HG03039 (cell line): ENCODE measurements around the gene C18orf32.
A peak's percentile ranks its signal among the peaks of the same experiment; 100 is the strongest.
"Not testable (repeated sequence)": the region's sequence is repeated elsewhere in the genome, so short reads cannot be mapped to it uniquely, and the experiment has no call there.

Experiments used
- ATAC-seq: cut with Tn5 transposase; IDR thresholded peaks from one replicate; pipeline ENCODE4 v1.9.1; 2021; ENCODE audit warnings: mild to moderate bottlenecking, moderate library complexity; ENCODE audit not compliant: unreplicated experiment

C18orf32 gene

DNA sequence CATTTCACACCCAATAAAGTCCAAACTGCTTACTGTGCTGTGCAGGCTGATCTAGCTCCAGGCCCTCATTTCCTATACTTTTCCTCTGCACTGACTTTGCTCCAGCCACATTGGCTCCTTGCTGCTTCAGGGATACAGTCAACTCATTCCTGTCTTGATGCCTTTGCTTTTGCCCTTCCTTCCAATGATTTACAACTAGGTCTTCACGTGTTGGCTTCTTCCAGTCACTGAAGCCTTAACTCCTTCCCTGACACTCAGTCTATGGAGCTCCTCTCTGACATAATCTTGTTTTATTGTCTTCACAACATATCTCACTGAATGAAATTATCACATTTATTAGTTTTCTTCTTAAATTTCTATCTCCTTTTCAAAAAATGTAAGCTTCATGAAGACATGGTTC, 16.9 kb upstream of the C18orf32 start:
- no peak for ATAC-seq

DNA sequence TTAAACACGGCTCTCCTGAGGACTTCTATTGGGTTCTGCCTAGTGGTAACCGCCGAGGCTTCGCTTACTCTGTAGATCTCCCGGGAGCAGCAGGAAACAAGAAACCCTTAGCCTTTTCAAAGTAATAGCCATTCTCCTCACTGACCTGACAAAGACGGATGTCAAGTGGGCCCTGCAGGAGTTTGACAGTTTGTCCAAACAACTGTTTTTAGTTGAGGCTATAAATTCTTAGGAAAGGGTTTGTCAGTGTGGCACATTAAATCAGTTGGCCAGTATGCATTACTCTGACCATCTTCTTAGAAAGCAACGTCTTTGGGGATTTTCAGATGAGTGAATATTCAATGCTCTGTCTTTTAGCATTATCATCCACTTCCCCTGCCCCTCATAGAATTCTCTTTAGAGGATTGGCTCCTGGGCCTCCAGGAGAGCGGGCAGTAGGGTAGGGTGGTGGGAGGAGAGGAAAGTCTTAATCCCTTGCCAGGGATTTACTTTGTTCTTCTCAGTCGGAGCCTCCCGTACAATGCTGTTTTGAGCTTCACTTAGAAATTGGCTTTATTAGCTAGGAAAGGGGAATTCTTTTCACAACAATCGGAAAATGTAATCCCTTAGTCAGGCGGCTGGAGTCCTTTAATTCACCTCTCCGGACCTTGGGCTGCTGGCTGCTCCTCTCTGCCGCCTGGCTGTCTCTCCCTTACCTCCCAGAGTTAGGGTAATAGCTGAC, 13.3 kb upstream of the C18orf32 start:
- ATAC-seq = no peak

DNA sequence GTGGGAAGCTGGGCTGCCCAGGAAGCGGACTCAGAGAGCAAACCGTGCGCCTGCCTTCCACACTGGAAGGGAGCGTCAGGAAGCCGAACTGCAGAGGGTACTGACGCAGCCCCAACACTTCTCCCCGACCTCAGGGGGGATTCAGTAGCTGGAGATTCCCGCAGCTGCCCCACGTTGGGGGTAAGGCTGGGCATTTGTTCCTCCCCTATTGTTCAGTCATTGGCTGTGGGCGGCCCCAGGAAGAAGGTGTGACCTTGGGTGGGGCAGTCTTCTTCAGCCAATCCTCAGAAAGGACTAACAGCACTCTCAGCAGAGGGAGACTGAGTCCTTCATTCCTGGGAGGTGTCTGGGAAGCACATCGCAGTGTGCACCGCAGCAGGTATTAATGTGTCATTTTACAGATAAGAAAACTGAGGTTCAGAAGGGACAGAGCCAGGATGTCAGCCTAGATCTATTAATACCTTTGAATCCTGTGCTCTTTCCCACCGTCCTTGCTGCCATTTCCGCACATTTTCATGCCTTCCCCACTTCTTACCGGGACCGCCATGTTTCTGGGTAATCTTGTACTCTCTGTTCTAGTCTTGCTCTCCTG, 12.1 kb upstream of the C18orf32 start:
- ATAC-seq = no peak

DNA sequence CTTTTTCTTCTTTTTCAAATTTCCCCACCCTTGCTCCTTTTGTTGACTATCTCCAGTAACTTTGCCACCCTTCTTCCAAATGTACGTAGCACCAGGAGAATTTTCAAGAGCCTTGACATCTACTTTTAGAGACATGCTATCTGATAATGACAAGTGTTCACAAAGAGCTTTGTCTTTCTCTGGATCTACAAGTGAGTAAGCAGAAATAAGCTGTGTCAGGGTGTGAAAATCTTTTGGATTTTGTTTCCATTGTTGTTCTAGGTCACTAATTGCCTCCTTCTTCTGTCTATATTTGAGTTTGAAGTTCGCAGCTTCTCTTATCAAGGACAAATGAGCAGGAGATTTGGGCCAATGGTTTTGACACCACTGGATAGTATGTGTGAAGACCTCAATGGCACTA, 8.4 kb upstream of the C18orf32 start:
- ATAC-seq = no peak

DNA sequence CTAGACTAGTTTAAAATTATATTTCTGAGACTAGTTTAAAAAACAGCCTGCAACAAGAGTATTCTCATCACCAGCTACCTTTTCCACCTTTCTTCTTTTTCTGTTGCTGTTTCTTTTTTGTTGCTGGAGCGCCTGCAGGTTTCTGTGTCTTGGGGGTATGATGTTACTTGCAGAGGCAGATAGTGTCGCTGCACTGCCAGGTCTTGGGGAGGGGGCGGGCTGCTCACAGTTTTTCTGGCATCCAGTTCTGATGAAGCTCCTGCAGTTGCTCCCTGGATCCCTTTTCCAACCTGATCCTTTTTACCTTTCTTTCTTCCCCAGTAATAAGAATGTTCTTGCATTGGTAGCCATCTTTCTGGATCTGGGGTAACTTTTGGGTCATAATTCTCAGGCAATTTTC, 8.0 kb upstream of the C18orf32 start:
- ATAC-seq = no peak

DNA sequence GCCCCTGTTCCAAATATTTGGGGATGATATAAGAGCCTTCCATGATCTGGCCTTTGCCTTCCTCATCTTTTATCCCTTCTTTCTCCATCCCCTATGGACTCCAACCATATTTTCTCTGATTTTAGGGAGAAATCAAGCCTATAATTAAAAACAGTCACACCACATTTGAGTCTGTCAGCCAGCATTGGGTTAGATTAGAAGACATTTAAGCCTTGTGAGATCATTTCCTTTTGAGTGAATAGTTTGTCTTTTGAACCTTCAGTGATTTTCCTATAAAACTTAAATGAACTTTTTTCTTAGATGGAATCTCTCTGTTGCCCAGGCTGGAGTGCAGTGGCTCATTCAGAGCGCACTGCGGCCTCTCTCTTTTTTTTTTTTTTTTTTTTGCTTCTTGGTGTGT, 7.6 kb upstream of the C18orf32 start:
- ATAC-seq = no peak

DNA sequence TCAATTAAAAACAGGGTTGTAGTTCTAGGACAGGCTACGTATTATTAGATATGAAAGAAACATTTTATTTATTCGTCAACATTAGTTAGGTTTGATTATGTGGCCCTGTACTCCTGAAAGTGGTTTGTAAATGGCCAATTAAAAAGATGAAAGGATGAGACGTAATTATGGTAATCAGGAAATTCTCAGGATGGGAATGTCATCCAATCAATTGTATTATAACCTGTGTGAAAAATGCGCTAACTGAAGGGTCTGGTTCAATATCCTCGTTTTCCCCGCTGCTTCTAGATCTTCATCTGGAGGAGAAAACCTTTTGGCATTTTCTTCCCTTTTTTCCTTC, 5.6 kb upstream of the C18orf32 start:
- no peak for ATAC-seq

DNA sequence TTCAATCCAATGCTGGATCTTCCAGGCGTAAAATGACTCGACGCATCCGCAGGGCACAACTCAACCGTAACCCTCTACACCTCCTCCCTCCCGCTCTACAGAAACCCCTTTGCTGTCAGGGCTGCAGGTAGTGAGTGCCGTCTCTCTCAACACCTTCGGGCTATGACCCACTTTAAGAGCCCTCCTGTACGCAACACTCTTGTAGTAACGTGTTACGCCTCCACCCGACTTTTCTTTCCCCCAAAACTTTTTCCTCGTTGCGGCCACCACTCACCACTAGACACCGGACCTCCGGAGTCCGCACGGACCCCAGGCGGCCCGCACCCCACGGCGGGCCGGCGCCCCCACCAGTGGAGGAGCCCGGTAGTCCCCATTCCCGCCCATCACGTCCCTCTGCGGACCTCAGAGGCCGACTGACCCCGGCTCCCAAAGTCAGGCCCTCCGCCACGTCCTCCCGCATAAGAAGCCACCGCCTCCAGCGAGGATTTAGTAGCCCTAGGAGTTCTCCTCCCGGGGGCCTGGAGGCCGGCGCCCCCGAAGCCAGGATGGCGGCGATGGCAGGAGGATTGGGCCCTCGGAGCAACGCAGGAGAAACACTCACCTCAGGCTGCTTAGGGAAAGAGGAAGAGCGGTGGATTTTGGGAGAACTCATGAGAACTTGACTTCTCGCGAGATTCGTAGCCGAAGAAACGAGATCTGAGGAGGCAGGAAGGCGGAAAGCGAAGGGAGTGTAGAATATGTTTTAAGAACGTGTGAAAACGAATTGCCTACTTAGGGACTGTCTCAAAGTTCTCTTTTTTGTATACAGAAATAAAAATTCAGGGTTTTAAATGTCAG, 5.0 kb upstream of the C18orf32 start, which contains the start of gene RPL17:
Gene RPL17, minus strand, starts transcription at position 609 of the 837 bp plus-strand sequence.
- ATAC-seq = peak; percentile 64

DNA sequence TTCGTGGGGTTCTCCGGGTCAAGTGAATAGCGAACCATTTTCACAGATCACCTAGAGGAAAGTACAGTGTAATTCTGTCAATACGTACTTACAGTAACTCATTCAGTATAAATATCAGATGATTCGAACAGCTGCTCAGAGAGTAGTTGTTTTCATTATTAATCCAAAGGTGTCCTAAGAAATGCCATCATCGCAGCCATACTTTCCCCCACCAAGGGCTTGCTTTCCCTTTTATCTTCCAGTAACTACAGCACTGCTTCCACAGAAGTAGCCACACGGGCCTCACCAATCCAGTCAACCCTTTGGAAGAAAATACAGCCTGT, 4.5 kb upstream of the C18orf32 start:
- no peak for ATAC-seq

DNA sequence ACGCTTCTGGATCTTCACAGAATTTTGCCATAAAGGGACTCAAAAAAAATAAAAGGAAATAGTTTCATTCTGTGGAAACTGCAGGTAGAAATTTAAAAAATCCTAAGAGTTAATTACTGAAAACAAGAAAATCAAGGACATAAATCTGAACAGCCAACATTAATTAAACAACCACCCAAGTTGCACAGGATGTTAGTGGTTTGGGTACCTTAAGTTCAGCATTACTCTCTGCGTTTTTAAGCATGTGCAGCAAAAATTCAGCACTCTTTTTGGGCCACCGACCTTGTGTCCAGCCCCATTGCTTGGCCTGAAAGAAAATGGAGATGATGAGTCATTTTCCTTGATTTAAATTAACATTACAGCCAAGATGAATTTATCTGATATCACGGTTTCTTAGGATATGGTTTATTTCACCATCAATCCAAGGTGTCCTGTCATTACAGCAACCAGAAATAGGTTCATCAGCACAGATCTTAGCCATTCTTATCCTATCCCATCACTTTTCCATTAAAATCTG, 3.3 kb upstream of the C18orf32 start:
- ATAC-seq = no peak

DNA sequence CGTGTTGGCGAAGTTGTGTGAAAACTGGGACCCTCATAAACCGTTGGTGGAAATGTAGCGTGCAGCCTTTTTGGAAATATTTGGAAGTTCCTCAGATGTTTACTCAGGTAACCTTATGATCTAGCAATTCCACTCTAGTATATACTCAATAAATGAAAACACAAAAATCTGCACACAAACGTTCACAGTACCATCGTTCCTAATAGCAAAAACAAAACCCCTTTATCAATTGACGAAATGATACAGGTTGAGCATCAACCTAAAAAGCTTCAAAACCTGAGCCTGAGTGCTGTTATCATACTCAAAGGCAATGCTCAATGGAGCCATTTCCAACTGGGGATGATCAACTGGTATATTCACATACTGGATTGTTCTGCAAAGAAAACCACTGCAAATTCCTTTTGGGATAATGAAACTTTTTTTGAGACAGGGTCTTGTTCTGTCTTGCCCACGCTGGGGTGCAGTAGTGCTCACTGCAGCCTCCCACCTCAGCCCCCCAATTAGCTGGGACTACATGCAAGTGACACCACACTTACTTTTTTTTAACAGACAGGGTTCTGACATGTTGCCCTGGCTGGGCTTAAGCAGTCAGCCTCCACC, 777 bp upstream of the C18orf32 start:
- ATAC-seq = no peak

DNA sequence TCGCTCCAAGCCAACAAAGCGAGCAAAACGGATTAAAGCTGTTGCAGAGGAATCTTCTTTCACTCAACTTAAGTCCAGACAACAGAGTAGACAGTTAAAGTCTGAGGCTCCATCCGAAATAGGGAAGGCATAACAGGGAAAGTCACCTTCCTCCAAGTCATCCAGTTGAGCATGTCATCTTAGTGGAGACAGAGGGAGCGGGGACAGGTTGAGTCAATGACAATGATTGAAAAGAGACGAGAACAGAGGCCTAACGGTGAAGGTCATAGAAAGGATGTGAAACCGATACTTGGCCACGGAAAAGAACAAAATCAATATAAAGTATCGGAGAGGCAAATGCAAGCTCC, 455 bp downstream of the C18orf32 start:
- ATAC-seq = no peak

DNA sequence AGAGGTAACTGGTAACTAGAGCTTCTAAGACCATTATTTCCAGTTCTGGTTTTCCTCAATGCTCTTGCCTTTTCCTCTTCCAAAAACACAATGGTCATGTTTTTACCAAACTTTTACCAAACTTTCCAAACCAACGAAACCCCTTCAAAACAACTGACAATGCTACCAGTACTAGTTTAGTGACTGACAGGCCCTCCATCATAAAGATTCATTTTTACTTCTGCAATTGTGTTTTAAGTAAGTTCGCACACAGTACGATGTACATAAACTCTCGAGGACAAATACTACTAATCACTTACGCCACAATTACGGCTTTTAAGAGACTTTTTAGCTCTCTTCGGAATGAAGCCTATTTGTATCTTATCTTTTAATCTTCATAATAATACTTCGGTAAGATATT, 900 bp downstream of the C18orf32 start:
- no peak for ATAC-seq

DNA sequence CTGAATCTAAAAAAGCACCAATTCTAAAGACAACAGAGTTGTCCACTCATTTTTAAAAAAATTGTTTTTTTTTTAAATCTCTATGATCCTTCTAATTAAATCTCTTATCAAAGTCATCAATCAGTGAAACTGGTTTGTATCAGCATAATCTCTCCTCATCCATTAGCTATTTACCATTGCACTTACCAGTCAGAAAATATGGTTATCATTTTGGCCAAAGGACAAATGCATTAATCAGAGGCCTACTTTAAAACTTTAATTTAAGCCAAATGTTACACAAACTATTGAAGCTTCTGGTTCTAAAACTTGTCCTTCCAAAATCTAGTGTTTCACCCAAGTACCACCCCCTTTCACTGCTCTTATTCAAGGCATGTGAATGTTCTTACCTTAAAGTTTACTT, 3.8 kb downstream of the C18orf32 start:
- no peak for ATAC-seq

DNA sequence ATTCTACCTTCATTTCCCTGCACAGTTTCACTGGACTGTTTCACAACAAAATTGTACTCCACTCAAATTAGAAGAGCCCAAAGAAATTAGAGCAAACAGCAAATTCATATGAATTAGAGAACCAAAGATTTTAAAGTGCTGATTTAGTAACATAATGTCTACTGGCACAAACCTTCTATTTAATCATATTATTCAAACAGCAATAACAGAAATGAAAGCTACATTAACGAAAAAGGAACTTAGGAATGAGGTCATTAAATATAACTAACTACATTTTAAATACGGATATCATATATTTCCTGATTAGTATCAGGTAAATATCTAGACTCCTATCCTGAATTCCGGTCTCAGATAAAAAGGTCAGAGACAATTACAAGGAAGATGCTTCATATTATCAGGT, 5.1 kb downstream of the C18orf32 start:
- ATAC-seq = no peak

DNA sequence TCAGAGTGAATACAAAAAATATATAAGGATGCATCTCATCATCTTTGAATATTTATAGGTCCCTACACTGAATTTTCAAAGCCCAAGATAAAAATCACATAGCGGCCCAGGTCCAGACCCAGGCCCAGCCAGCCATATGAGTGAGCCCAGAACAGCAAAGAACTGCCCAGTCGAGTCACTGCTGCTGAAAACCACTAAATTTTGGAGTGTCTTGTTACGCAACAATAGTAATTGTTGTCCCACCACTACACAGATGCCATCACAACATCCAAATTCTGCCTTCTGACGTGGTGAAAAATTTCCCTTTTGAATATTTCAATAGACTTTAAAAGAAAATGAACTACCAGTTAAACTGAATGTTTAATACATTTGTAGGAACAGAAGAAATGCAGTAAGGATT, 5.7 kb downstream of the C18orf32 start:
- ATAC-seq = no peak

DNA sequence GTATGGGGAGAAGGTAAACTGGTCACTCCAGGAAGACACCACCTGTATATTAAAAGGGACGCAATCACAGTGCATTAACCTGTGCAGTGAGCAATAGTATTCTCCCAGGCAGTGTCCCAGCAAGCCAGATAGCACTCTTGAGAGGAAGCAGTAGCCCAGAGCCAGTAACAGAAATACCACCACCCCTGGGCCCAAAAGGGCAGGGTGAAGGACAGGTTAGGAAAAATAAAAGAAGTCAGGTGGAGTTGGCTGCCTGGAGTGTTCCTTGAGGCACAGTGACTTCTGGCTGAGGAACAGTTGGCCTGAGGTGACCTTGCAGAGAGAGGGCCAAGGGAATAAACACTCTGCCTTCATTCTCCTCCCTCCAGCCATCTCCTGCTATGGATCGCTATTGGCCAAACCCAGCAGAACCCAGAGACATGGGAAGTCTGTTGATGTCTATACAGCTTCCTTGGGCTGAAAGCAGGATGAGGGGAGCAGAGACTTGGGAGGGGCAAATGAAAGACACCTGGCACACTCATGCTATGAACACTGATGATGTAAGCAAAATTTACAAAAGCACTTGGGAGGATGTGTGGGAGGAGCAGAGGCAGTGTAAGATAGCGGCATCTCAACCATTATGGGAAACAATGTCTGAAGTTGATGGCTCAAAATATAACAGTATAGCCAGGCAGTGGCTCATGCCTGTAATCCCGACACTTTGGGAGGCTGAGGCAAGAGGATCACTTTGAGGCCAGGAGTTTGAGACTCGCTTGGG, 7.5 kb downstream of the C18orf32 start:
- no peak for ATAC-seq

DNA sequence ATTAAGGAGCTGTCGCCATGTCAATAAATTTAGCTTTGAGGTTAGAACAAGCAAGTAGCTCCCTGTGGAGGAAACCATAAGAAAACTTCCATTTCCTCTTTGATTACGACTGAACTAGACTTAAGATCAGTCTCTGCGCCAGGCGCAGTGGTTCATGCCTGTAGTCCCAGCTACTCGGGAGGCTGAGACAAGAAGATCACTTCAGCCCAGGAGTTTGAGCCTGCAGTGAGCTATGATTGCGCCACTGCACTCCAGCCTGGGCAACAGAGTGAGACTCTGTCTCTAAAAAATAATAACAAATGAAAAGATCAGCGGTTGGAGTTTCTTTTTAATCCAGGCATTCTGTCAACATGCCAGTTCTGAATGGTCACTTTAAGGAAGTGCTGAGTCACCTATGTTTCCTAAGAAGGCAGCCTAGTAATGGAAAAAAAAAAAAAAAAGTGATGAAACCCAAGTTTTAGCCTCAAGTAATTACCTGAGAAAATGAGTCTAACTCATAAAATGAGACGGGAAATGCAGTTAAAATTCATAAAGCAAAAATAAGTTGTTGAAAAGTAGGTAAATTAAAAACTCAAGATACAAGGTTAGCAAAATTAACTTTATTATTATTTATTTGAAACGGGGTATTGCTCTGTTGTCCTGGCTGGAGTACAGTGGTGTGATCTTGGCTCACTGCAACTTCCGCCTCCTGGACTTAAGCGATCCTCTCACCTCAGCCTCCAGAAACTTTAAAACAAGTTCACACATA, 10.2 kb downstream of the C18orf32 start:
- no peak for ATAC-seq

DNA sequence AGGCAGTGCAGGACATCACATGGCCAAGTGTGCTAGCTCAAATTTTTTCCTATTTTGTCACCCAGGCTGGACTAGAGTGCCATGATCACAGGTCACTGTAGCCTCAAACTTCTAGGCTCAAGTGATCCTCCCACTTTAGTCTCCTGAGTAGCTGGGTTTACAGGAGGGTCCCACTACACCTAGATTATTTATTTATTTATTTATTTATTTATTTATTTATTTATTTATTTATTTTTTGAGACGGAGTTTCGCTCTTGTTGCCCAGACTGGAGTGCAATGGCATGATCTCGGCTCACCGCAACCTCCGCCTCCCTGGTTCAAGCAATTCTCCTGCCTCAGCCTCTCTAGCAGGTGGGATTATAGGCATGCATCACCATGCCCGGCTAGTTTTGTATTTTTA, 12.1 kb downstream of the C18orf32 start:
- ATAC-seq = not testable (repeated sequence)

DNA sequence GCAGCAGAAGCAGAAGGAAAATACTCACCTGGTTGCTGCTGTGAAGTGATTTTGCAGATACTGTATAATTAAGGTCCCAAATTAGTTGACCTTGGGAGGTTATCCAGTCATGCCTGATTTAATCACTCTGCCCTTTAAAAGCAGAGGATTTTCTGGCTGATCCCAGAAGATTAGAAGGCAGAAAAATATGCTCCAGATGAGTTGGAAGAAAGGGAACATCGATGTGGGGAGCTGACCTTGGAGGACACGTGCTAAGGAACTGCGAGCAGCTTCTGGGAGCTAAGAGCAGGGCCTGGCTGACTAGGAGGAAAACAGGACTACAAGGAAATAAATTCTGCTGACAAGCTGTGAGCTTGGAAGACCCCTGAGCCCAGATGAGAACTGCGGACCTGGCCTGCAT, 13.3 kb downstream of the C18orf32 start:
- ATAC-seq = no peak
